GM19238 (cell line): ENCODE measurements around the gene TBC1D17.

Source experiments
- DNase-seq: peaks from one replicate; pipeline ENCODE4 v3.0.0; 2011; ENCODE audit warnings: low spot score; ENCODE audit not compliant: insufficient read length

Gene TBC1D17

DNA sequence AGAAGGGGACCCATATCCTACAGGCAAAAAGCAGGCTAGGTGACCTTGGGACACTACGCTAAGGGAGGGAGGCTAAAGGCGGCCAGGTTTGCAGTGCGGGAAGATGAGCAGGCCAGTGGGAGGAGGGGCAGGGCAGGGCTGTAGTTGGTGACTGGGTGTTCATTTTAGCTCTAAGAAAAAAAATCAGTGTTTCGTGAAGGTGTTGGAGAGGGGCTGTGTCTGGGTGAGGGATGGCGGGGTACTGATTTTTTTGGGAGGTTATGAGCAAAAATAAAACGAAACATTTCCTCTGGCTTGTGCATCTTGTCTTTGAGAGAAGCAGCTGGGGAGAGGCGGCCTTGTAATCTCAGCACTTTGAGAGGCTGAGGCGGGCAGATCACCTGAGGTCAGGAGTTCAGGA is 56.1 kb downstream of the TBC1D17 start:
- DNase-seq, result no peak

DNA sequence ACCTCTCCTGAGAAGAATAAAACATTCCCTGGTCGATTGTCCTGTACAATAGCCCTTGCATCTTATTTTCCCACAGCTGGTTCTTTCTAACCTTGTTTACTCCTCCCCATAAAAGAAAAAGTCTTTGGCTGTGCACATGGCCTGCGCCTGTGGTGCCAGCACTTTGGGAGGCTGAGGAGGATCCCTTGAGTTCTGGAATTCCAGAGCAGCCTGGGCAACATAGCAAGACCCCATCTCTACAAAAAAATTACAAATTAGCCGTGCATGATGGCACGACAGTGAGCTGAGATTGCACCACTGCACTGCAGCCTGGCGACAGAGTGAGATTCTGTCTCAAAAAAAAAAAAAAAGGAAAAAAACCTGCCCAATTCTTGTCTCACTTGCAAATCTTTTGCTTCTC is 59.0 kb downstream of the TBC1D17 start:
- no peak for DNase-seq

DNA sequence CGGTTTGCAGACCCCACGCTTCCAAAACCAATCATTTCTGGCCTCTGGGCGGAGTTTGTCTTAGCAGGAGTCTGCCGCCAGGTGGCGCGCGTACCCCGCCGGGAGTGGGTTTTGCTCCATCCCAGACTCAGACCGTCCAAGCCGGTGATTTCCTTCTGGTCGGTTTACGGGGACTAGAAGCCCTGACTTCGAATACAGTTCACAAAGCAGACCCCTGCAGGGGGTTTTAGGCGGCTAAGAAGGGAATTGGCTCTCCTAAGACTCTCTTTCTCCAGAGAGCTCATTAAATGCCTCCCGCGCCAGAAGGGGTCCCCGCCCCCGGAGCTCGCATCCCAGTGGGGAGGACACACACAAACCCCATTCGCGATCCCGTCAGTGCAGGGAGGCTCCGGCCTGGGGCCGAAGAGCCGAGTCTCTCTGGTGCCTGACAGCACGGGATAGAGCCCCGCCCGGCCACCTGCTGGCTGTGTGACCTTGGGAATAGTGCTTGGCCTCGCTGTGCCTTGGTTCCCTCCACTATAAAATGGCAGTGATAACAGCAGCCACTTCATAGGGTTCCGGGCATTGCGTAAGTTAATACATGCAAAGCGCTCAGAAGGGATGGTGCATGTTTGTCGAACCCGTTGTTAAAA is 60.4 kb downstream of the TBC1D17 start:
- DNase-seq, result peak; percentile 61
